HepG2 (cell line): ENCODE data around the gene CYP2S1. TPM values are rescaled to one million over a fixed set of nuclear protein-coding genes. Genes with fewer than 3 reads are reported as not detected.
A peak's percentile ranks its signal among the peaks of the same experiment; 100 is the strongest.

Experiments
- GATAD2A ChIP-seq: IDR thresholded peaks from 2 replicates; pipeline ENCODE4 v1.6.1; 2016
- HDAC1 ChIP-seq: sonication (generic); formaldehyde crosslinking; IDR thresholded peaks from 2 replicates; pipeline ENCODE4 v1.5.1; 2020; ENCODE audit warnings: mild to moderate bottlenecking, missing genetic modification reagents
- KDM2A ChIP-seq: sonication (generic); formaldehyde crosslinking; IDR thresholded peaks from 2 replicates; pipeline ENCODE4 v1.4.0; 2020; ENCODE audit warnings: low read depth, missing genetic modification reagents, borderline replicate concordance
- MEF2D ChIP-seq: sonication (generic); formaldehyde crosslinking; IDR thresholded peaks from 2 replicates; pipeline ENCODE4 v1.5.1; 2020; ENCODE audit warnings: mild to moderate bottlenecking, missing genetic modification reagents
- MEIS2 ChIP-seq: sonication (generic); formaldehyde crosslinking; IDR thresholded peaks from 2 replicates; pipeline ENCODE4 v1.9.0; 2021; ENCODE audit warnings: mild to moderate bottlenecking, missing genetic modification reagents
- MTF2 ChIP-seq: sonication (generic); formaldehyde crosslinking; IDR thresholded peaks from 2 replicates; pipeline ENCODE4 v1.5.0; 2020; ENCODE audit warnings: missing genetic modification reagents, borderline replicate concordance
- SP5 ChIP-seq: IDR thresholded peaks from 2 replicates; pipeline ENCODE4 v1.6.1; 2016; ENCODE audit warnings: low read depth, borderline replicate concordance
- TAF1 ChIP-seq: sonication (generic); formaldehyde crosslinking; IDR thresholded peaks from 2 replicates; pipeline ENCODE4 v1.4.0; 2020; ENCODE audit warnings: missing genetic modification reagents
- TBX2 ChIP-seq: sonication (generic); formaldehyde crosslinking; IDR thresholded peaks from 2 replicates; pipeline ENCODE4 v1.5.0; 2020; ENCODE audit warnings: missing genetic modification reagents, mild to moderate bottlenecking, borderline replicate concordance
- TCF12 ChIP-seq, 2 experiments: fragments of 450-650 bp in 1 of 2; sonication (generic) in 1 of 2; formaldehyde crosslinking in 1 of 2; IDR thresholded peaks; 2 replicates each; pipeline versions ENCODE4 v1.6.1 to v1.8.0; 2017 to 2022; ENCODE audit warnings: antibody characterized with exemption in 1 of 2, mild to moderate bottlenecking in 1 of 2, missing genetic modification reagents in 1 of 2, moderate library complexity in 1 of 2
- ZBTB14 ChIP-seq: sonication (generic); formaldehyde crosslinking; IDR thresholded peaks from 2 replicates; pipeline ENCODE4 v1.4.0; 2020; ENCODE audit warnings: missing genetic modification reagents
- ZEB1 ChIP-seq: IDR thresholded peaks from 2 replicates; pipeline ENCODE4 v1.6.1; 2012; ENCODE audit warnings: mild to moderate bottlenecking, low read depth, inconsistent platforms; ENCODE audit not compliant: insufficient replicate concordance
- ZFX ChIP-seq: sonication (generic); formaldehyde crosslinking; IDR thresholded peaks from 2 replicates; pipeline ENCODE4 v1.4.0; 2020; ENCODE audit warnings: mild to moderate bottlenecking, low read depth, missing genetic modification reagents, moderate library complexity
- ZNF280D ChIP-seq: sonication (generic); formaldehyde crosslinking; IDR thresholded peaks from 2 replicates; pipeline ENCODE4 v1.5.1; 2020; ENCODE audit warnings: mild to moderate bottlenecking, missing genetic modification reagents
- ZNF431 ChIP-seq: sonication (generic); formaldehyde crosslinking; IDR thresholded peaks from 2 replicates; pipeline ENCODE4 v1.9.0; 2022; ENCODE audit warnings: missing genetic modification reagents, low read depth, mild to moderate bottlenecking, borderline replicate concordance
- ZNF562 ChIP-seq: sonication (generic); formaldehyde crosslinking; IDR thresholded peaks from 2 replicates; pipeline ENCODE4 v1.8.0; 2022; ENCODE audit warnings: missing genetic modification reagents, borderline replicate concordance
- ZNF597 ChIP-seq: sonication (generic); formaldehyde crosslinking; IDR thresholded peaks from 2 replicates; pipeline ENCODE4 v1.5.0; 2020; ENCODE audit warnings: missing genetic modification reagents
- ZNF687 ChIP-seq: sonication (generic); formaldehyde crosslinking; IDR thresholded peaks from 2 replicates; pipeline ENCODE4 v1.5.1; 2020; ENCODE audit warnings: mild to moderate bottlenecking, missing genetic modification reagents, moderate library complexity
- polyA plus RNA-seq, 8 experiments: library from polyadenylated mRNA; depleted of rRNA in 3 of 8; stranded (reverse) in 7 of 8; unstranded in 1 of 8; fragments of >200 nt; fragmentation: Illumina TruSeq in 4 of 8; extraction: Trizol in 4 of 8; gene quantifications; 2 replicates each; pipeline versions ENCODE4 v1.2.1 to v1.2.3, GENCODE V29; 2011 to 2016; ENCODE audit warnings: low read depth in 4 of 8, missing spikeins in 1 of 8, mixed read lengths in 1 of 8; ENCODE audit not compliant: insufficient read depth in 1 of 8
- total RNA-seq, 5 experiments: library from RNA; depleted of rRNA; stranded (reverse); fragments of >200 nt; fragmentation: Illumina TruSeq; extraction: Trizol; gene quantifications; 2 replicates each; pipeline ENCODE4 v1.2.3, GENCODE V29; 2016; ENCODE audit warnings: low read depth in 1 of 5

CYP2S1 gene
- total and polyA plus RNA-seq, 2 of the 13 experiments (the other 11 are each of a cell fraction or from before 2014, with no cell fraction given) = 0.09 to 2.1 TPM

- TF ChIP-seq ZNF562 (CRISPR knock-in tag) = no peak
- no peak for TF ChIP-seq ZEB1
- TF ChIP-seq ZFX (CRISPR knock-in tag) = peak; percentile 54; the same call in 1 of the 2 replicates
- TF ChIP-seq KDM2A (CRISPR knock-in tag) = peak; percentile 24; the same call in 1 of the 2 replicates
- peak; percentile 0; the same call in 1 of the 2 replicates for TF ChIP-seq HDAC1 (CRISPR knock-in tag)
- peak; percentile 84 for TF ChIP-seq TBX2 (CRISPR knock-in tag)
- TF ChIP-seq ZBTB14 (CRISPR knock-in tag) = no peak
- no peak for TF ChIP-seq ZNF597 (CRISPR knock-in tag)
- TF ChIP-seq TAF1 (CRISPR knock-in tag) = no peak
- peak; percentile 49 for TF ChIP-seq ZNF687 (CRISPR knock-in tag)
- TF ChIP-seq SP5 = peak; percentile 82
- 0 out of 2 replicates have a peak, but pooled peaks have one; percentile 34 for TF ChIP-seq MEIS2 (CRISPR knock-in tag)
- no peak for TF ChIP-seq ZNF280D (CRISPR knock-in tag)
- TF ChIP-seq GATAD2A (CRISPR knock-in tag) = peak; percentile 39; the same call in 1 of the 2 replicates
- TF ChIP-seq ZNF431 (CRISPR knock-in tag) = no peak
- peak; percentile 67; the same call in 1 of the 2 replicates for TF ChIP-seq MEF2D
- no peak for TF ChIP-seq MTF2 (CRISPR knock-in tag)
- TF ChIP-seq TCF12 (IDR thresholded peaks at IDR 0.05) = no peak
- TF ChIP-seq TCF12 (CRISPR knock-in tag; IDR thresholded peaks at IDR 0.05) = peak; percentile 45; the same call in 1 of the 2 replicates
These were observed 16.9 kb upstream of the CYP2S1 start (continued) for GRCh38 chr19:41175801-41176777.
